HEK293 (cell line): ENCODE results near the gene NUB1.

Source experiments
- CTCF ChIA-PET: fragments of 350-600 bp; formaldehyde crosslinking; extraction: SDS; loops from one replicate; lab custom pipeline; 2021; ENCODE audit warnings: antibody characterized with exemption; lab: Yijun Ruan, JAX
- POLR2A ChIA-PET: fragments of 300-600 bp; formaldehyde crosslinking; extraction: SDS; loops from one replicate; lab custom pipeline; 2020; ENCODE audit warnings: antibody characterized with exemption, inconsistent platforms; lab: Yijun Ruan, JAX
- H3K27ac ChIP-seq: fragments of 200-500 bp; sonication (Bioruptor generic); 2 replicates; pipeline ENCODE4 v1.5.1; 2014; ENCODE audit warnings: low read depth, low read length, control low read depth, inconsistent platforms; ENCODE audit errors: extremely low read depth
- H3K36me3 ChIP-seq, 2 experiments: fragments of 200-500 bp in 1 of 2; sonication (Bioruptor generic) in 1 of 2; 1 replicate in 1 of 2; 2 replicates in 1 of 2; pipeline ENCODE4 v1.5.1; 2014 to 2017; ENCODE audit warnings: inconsistent platforms in 2 of 2, low read length in 2 of 2; ENCODE audit not compliant: control insufficient read depth in 2 of 2, insufficient read depth in 1 of 2
- H3K4me1 ChIP-seq: fragments of 200-500 bp; sonication (Bioruptor generic); 2 replicates; pipeline ENCODE4 v1.5.1; 2014; ENCODE audit warnings: mild to moderate bottlenecking, low read length, inconsistent platforms; ENCODE audit not compliant: control insufficient read depth, insufficient read depth
- H3K4me3 ChIP-seq: 2 replicates; pipeline ENCODE4 v1.5.1; 2011; ENCODE audit warnings: low read depth, mild to moderate bottlenecking, control low read depth, low read length, moderate library complexity
- H3K9me3 ChIP-seq: fragments of 200-500 bp; sonication (Bioruptor generic); 2 replicates; pipeline ENCODE4 v1.5.1; 2014; ENCODE audit warnings: low read depth, low read length, inconsistent platforms; ENCODE audit not compliant: control insufficient read depth, insufficient read depth
- KLF7 ChIP-seq: fragments of 450-650 bp; formaldehyde crosslinking; IDR thresholded peaks from 2 replicates; pipeline ENCODE4 v1.5.1; 2016; ENCODE audit warnings: missing biosample characterization, missing genetic modification characterization, borderline replicate concordance
- YY2 ChIP-seq: fragments of 450-650 bp; formaldehyde crosslinking; IDR thresholded peaks from 2 replicates; pipeline ENCODE4 v1.5.1; 2016; ENCODE audit warnings: missing biosample characterization, missing genetic modification characterization
- ZNF133 ChIP-seq: fragments of 450-650 bp; formaldehyde crosslinking; IDR thresholded peaks from 2 replicates; pipeline ENCODE4 v1.5.1; 2016; ENCODE audit warnings: missing biosample characterization, missing genetic modification characterization
- ZNF155 ChIP-seq: fragments of 450-650 bp; formaldehyde crosslinking; IDR thresholded peaks from 2 replicates; pipeline ENCODE4 v1.5.1; 2016; ENCODE audit warnings: missing biosample characterization, missing genetic modification characterization
- ZNF175 ChIP-seq: fragments of 450-650 bp; formaldehyde crosslinking; IDR thresholded peaks from 2 replicates; pipeline ENCODE4 v1.5.1; 2016; ENCODE audit warnings: missing biosample characterization, missing genetic modification characterization
- ZNF211 ChIP-seq: fragments of 450-650 bp; formaldehyde crosslinking; IDR thresholded peaks from 2 replicates; pipeline ENCODE4 v1.5.1; 2016; ENCODE audit warnings: low read depth, missing biosample characterization, missing genetic modification characterization
- ZNF394 ChIP-seq: fragments of 450-650 bp; formaldehyde crosslinking; IDR thresholded peaks from 2 replicates; pipeline ENCODE4 v1.5.1; 2016; ENCODE audit warnings: missing biosample characterization, missing genetic modification characterization, mild to moderate bottlenecking, moderate library complexity, borderline replicate concordance
- ZNF426 ChIP-seq: fragments of 450-650 bp; formaldehyde crosslinking; IDR thresholded peaks from 2 replicates; pipeline ENCODE4 v1.5.1; 2017; ENCODE audit warnings: missing biosample characterization, missing genetic modification characterization, mild to moderate bottlenecking, inconsistent platforms, moderate library complexity
- ZNF501 ChIP-seq: fragments of 450-650 bp; formaldehyde crosslinking; IDR thresholded peaks from 2 replicates; pipeline ENCODE4 v1.5.1; 2016; ENCODE audit warnings: missing biosample characterization, missing genetic modification characterization
- ZNF623 ChIP-seq: fragments of 450-650 bp; formaldehyde crosslinking; IDR thresholded peaks from 2 replicates; pipeline ENCODE4 v1.5.1; 2016; ENCODE audit warnings: missing biosample characterization, missing genetic modification characterization
- ZNF626 ChIP-seq: fragments of 450-650 bp; sonication (Bioruptor Pico); formaldehyde crosslinking; IDR thresholded peaks from 2 replicates; pipeline ENCODE4 v1.5.1; 2018; ENCODE audit warnings: missing biosample characterization, missing genetic modification characterization, inconsistent platforms
- ZNF777 ChIP-seq: fragments of 450-650 bp; formaldehyde crosslinking; IDR thresholded peaks from 2 replicates; pipeline ENCODE4 v1.5.1; 2017; ENCODE audit warnings: missing biosample characterization, missing genetic modification characterization, borderline replicate concordance
- ZSCAN30 ChIP-seq: fragments of 450-650 bp; IDR thresholded peaks from 2 replicates; pipeline ENCODE4 v1.5.1; 2018; ENCODE audit warnings: missing biosample characterization, mild to moderate bottlenecking, missing genetic modification characterization, moderate library complexity
- TF ChIP-seq, protein P1 (sequence below): fragments of 450-650 bp; formaldehyde crosslinking; IDR thresholded peaks from 2 replicates; pipeline ENCODE4 v1.5.1; 2016; ENCODE audit warnings: missing biosample characterization, missing genetic modification characterization
- TF ChIP-seq, protein P2 (sequence below): fragments of 450-650 bp; formaldehyde crosslinking; conservative IDR thresholded peaks from 2 replicates; pipeline ENCODE4 v1.5.1; 2016; ENCODE audit warnings: low read depth, missing biosample characterization, missing genetic modification characterization
- TF ChIP-seq, protein P3 (sequence below): sonication (generic); formaldehyde crosslinking; IDR thresholded peaks from 2 replicates; pipeline ENCODE4 v1.8.1; 2022; ENCODE audit warnings: mild to moderate bottlenecking, moderate library complexity, missing genetic modification reagents
- TF ChIP-seq, protein P4 (sequence below): fragments of 450-650 bp; formaldehyde crosslinking; IDR thresholded peaks from 2 replicates; pipeline ENCODE4 v1.5.1; 2017; ENCODE audit warnings: missing biosample characterization, missing genetic modification characterization
- TF ChIP-seq, protein P5 (sequence below): fragments of 450-650 bp; formaldehyde crosslinking; IDR thresholded peaks from 2 replicates; pipeline ENCODE4 v1.5.1; 2016; ENCODE audit warnings: missing biosample characterization, missing genetic modification characterization

The NUB1 gene

DNA sequence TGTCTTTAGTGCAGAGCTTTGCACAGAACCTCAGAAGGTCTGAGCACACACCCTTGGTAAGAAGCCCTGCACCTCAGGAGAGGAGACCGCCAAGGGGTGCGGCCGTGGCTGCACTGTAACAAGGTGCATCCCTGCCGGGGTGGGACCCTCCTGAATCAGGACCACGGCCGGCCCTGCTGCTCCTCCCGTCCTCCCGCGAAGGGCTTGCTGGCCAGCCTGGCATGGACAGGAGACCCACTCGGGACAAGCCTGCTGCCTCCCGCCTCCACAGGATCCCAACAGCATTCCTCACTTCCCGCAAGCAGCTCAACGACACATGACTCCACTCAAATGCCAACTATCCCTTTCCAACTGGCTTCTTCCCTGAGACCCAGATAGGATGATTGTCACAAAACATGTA is 55.4 kb downstream of the NUB1 start:
- TF ChIP-seq ZNF211 (tag by site-specific recombination) = no peak
- TF ChIP-seq, protein P1, sequence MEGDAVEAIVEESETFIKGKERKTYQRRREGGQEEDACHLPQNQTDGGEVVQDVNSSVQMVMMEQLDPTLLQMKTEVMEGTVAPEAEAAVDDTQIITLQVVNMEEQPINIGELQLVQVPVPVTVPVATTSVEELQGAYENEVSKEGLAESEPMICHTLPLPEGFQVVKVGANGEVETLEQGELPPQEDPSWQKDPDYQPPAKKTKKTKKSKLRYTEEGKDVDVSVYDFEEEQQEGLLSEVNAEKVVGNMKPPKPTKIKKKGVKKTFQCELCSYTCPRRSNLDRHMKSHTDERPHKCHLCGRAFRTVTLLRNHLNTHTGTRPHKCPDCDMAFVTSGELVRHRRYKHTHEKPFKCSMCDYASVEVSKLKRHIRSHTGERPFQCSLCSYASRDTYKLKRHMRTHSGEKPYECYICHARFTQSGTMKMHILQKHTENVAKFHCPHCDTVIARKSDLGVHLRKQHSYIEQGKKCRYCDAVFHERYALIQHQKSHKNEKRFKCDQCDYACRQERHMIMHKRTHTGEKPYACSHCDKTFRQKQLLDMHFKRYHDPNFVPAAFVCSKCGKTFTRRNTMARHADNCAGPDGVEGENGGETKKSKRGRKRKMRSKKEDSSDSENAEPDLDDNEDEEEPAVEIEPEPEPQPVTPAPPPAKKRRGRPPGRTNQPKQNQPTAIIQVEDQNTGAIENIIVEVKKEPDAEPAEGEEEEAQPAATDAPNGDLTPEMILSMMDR (tag by site-specific recombination) = no peak
- TF ChIP-seq ZNF175 = no peak
- TF ChIP-seq, protein P2, sequence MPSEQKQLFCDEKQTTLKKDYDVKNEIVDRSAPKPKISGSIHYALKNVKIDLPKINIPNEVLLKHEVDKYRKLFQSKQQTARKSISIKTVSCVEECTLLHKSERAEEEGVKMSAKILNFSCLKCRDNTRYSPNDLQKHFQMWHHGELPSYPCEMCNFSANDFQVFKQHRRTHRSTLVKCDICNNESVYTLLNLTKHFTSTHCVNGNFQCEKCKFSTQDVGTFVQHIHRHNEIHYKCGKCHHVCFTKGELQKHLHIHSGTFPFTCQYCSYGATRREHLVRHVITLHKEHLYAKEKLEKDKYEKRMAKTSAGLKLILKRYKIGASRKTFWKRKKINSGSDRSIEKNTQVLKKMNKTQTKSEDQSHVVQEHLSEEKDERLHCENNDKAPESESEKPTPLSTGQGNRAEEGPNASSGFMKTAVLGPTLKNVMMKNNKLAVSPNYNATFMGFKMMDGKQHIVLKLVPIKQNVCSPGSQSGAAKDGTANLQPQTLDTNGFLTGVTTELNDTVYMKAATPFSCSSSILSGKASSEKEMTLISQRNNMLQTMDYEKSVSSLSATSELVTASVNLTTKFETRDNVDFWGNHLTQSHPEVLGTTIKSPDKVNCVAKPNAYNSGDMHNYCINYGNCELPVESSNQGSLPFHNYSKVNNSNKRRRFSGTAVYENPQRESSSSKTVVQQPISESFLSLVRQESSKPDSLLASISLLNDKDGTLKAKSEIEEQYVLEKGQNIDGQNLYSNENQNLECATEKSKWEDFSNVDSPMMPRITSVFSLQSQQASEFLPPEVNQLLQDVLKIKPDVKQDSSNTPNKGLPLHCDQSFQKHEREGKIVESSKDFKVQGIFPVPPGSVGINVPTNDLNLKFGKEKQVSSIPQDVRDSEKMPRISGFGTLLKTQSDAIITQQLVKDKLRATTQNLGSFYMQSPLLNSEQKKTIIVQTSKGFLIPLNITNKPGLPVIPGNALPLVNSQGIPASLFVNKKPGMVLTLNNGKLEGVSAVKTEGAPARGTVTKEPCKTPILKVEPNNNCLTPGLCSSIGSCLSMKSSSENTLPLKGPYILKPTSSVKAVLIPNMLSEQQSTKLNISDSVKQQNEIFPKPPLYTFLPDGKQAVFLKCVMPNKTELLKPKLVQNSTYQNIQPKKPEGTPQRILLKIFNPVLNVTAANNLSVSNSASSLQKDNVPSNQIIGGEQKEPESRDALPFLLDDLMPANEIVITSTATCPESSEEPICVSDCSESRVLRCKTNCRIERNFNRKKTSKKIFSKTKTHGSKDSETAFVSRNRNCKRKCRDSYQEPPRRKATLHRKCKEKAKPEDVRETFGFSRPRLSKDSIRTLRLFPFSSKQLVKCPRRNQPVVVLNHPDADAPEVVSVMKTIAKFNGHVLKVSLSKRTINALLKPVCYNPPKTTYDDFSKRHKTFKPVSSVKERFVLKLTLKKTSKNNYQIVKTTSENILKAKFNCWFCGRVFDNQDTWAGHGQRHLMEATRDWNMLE (tag by site-specific recombination) = no peak
- TF ChIP-seq ZNF394 = no peak
- TF ChIP-seq KLF7 (tag by site-specific recombination) = no peak
- no peak for TF ChIP-seq ZNF155 (tag by site-specific recombination)
- no peak for TF ChIP-seq ZNF623 (tag by site-specific recombination)
- TF ChIP-seq, protein P3, sequence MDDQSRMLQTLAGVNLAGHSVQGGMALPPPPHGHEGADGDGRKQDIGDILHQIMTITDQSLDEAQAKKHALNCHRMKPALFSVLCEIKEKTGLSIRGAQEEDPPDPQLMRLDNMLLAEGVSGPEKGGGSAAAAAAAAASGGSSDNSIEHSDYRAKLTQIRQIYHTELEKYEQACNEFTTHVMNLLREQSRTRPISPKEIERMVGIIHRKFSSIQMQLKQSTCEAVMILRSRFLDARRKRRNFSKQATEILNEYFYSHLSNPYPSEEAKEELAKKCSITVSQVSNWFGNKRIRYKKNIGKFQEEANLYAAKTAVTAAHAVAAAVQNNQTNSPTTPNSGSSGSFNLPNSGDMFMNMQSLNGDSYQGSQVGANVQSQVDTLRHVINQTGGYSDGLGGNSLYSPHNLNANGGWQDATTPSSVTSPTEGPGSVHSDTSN (CRISPR knock-in tag) = no peak
- TF ChIP-seq, protein P4, sequence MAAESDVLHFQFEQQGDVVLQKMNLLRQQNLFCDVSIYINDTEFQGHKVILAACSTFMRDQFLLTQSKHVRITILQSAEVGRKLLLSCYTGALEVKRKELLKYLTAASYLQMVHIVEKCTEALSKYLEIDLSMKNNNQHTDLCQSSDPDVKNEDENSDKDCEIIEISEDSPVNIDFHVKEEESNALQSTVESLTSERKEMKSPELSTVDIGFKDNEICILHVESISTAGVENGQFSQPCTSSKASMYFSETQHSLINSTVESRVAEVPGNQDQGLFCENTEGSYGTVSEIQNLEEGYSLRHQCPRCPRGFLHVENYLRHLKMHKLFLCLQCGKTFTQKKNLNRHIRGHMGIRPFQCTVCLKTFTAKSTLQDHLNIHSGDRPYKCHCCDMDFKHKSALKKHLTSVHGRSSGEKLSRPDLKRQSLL = no peak
- TF ChIP-seq, protein P5, sequence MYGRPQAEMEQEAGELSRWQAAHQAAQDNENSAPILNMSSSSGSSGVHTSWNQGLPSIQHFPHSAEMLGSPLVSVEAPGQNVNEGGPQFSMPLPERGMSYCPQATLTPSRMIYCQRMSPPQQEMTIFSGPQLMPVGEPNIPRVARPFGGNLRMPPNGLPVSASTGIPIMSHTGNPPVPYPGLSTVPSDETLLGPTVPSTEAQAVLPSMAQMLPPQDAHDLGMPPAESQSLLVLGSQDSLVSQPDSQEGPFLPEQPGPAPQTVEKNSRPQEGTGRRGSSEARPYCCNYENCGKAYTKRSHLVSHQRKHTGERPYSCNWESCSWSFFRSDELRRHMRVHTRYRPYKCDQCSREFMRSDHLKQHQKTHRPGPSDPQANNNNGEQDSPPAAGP = no peak
- no peak for TF ChIP-seq ZSCAN30 (tag by site-specific recombination)
- no peak for TF ChIP-seq ZNF133 (tag by site-specific recombination)
- no peak for TF ChIP-seq YY2
- TF ChIP-seq ZNF426 (tag by site-specific recombination) = no peak
- TF ChIP-seq ZNF777 (tag by site-specific recombination) = no peak
- no peak for TF ChIP-seq ZNF501
- no peak for TF ChIP-seq ZNF626 (tag by site-specific recombination)
- Histone ChIP-seq H3K9me3 (no peaks in the 10 kb centered on the region), H3K36me3 (no peaks in the 10 kb centered on the region), H3K4me3 (no peak overlapping the region), H3K4me1 (no peaks in the 10 kb centered on the region), H3K27ac (no peak overlapping the region)
- ChIA-PET POLR2A (no interaction called here), CTCF (no interaction called here)
